HL-60 (cell line): ENCODE data around the gene TMBIM6.

Experiments
- CTCF ChIP-seq: IDR thresholded peaks from one replicate; pipeline ENCODE4 v1.5.1; 2011; ENCODE audit warnings: low read length, control low read depth, inconsistent platforms; ENCODE audit not compliant: insufficient read depth
- POLR2AphosphoS5 ChIP-seq: IDR thresholded peaks from 2 replicates; pipeline ENCODE4 v1.6.1; 2012; ENCODE audit warnings: low read depth
- REST ChIP-seq: IDR thresholded peaks from 2 replicates; pipeline ENCODE4 v1.6.1; 2012; ENCODE audit warnings: low read depth; ENCODE audit not compliant: insufficient replicate concordance

GRCh38 chr12:49796155-49796554, 54.8 kb downstream of the TMBIM6 start:
- TF ChIP-seq CTCF (no peak), REST (no peak), POLR2AphosphoS5 (no peak)
